Rectal smooth muscle tissue (tissue), 1 donor: Measurements from ENCODE around the gene PRCC.
"Not testable (repeated sequence)": the region's sequence is repeated elsewhere in the genome, so short reads cannot be mapped to it uniquely, and the experiment has no call there.

ENCODE experiments used
- H3K27ac ChIP-seq: one replicate; pipeline ENCODE4 v1.7.0; 2013; ENCODE audit warnings: low read depth, low read length, inconsistent platforms
- H3K27me3 ChIP-seq: one replicate; pipeline ENCODE4 v1.7.0; 2013; ENCODE audit warnings: low read length; ENCODE audit not compliant: control insufficient read depth, insufficient read depth
- H3K36me3 ChIP-seq: one replicate; pipeline ENCODE4 v1.7.0; 2013; ENCODE audit warnings: low read length; ENCODE audit not compliant: control insufficient read depth, insufficient read depth
- H3K4me1 ChIP-seq: one replicate; pipeline ENCODE4 v1.7.0; 2013; ENCODE audit warnings: low read length; ENCODE audit not compliant: control insufficient read depth, insufficient read depth
- H3K4me3 ChIP-seq: one replicate; pipeline ENCODE4 v1.7.0; 2013; ENCODE audit warnings: low read length
- H3K9ac ChIP-seq: one replicate; pipeline ENCODE4 v1.7.0; 2013; ENCODE audit warnings: low read length

The PRCC gene

GRCh38 chr1:156757572-156758253 lies 9.6 kb upstream of the PRCC start:
- not testable (repeated sequence) for H3K27me3 ChIP-seq, H3K36me3 ChIP-seq, H3K4me3 ChIP-seq, H3K4me1 ChIP-seq, H3K9ac ChIP-seq, H3K27ac ChIP-seq

GRCh38 chr1:156760092-156760795 lies 7.1 kb upstream of the PRCC start:
- H3K4me1 ChIP-seq: no peaks in the 10 kb centered on the region
- no peaks in the 10 kb centered on the region for H3K36me3 ChIP-seq
- no peak overlapping the region for H3K4me3 ChIP-seq
- no peak overlapping the region for H3K9ac ChIP-seq
- no peaks in the 10 kb centered on the region for H3K27me3 ChIP-seq
- H3K27ac ChIP-seq: no peak overlapping the region

- Histone ChIP-seq H3K4me3 (no peak overlapping the region), H3K27me3 (no peaks in the 10 kb centered on the region), H3K9ac (no peak overlapping the region), H3K36me3 (no peaks in the 10 kb centered on the region), H3K27ac (no peak overlapping the region), H3K4me1 (no peaks in the 10 kb centered on the region)
Observed at GRCh38 chr1:156760796-156761104, 6.6 kb upstream of the PRCC start.

- H3K4me3 ChIP-seq, H3K9ac ChIP-seq, H3K36me3 ChIP-seq, H3K27me3 ChIP-seq, H3K27ac ChIP-seq: not testable (repeated sequence)
- H3K4me1 ChIP-seq: peaks cover 17% of the 10 kb centered on the region
Observed at GRCh38 chr1:156765136-156765535, 2.2 kb upstream of the PRCC start.

GRCh38 chr1:156765666-156766065 lies 1.7 kb upstream of the PRCC start:
- no peak overlapping the region for H3K9ac ChIP-seq
- H3K4me1 ChIP-seq: peaks cover 17% of the 10 kb centered on the region
- no peak overlapping the region for H3K27ac ChIP-seq
- peaks cover under 1% of the 10 kb centered on the region for H3K36me3 ChIP-seq
- no peaks in the 10 kb centered on the region for H3K27me3 ChIP-seq
- no peak overlapping the region for H3K4me3 ChIP-seq

- Histone ChIP-seq H3K4me1 (peaks cover 24% of the 10 kb centered on the region), H3K9ac (peak overlapping the region; percentile 54), H3K27me3 (no peaks in the 10 kb centered on the region), H3K27ac (peak overlapping the region; percentile 95), H3K36me3 (peaks cover 8% of the 10 kb centered on the region), H3K4me3 (peak overlapping the region; percentile 85)
Observed at GRCh38 chr1:156766298-156767100, 836 bp upstream of the PRCC start.

- Histone ChIP-seq H3K4me3 (peak overlapping the region; percentile 90), H3K27ac (peak overlapping the region; percentile 90), H3K27me3 (no peaks in the 10 kb centered on the region), H3K4me1 (peaks cover 31% of the 10 kb centered on the region), H3K36me3 (peaks cover 8% of the 10 kb centered on the region), H3K9ac (peak overlapping the region; percentile 82)
Observed at GRCh38 chr1:156767879-156768604, 707 bp downstream of the PRCC start.

- Histone ChIP-seq H3K4me1 (peaks cover 35% of the 10 kb centered on the region), H3K27me3 (no peaks in the 10 kb centered on the region), H3K27ac (no peak overlapping the region), H3K4me3 (peak overlapping the region; percentile 90), H3K36me3 (peaks cover 8% of the 10 kb centered on the region), H3K9ac (peak overlapping the region; percentile 82)
Observed at GRCh38 chr1:156768610-156769295, 1.4 kb downstream of the PRCC start.

GRCh38 chr1:156772222-156772621 lies 4.9 kb downstream of the PRCC start:
- Histone ChIP-seq H3K27me3 (no peaks in the 10 kb centered on the region), H3K4me1 (peaks cover 28% of the 10 kb centered on the region), H3K27ac (no peak overlapping the region), H3K4me3 (no peak overlapping the region), H3K36me3 (peaks cover 8% of the 10 kb centered on the region), H3K9ac (no peak overlapping the region)

GRCh38 chr1:156772728-156773497 lies 5.6 kb downstream of the PRCC start:
- Histone ChIP-seq H3K4me3 (no peak overlapping the region), H3K36me3 (peaks cover 8% of the 10 kb centered on the region), H3K27ac (no peak overlapping the region), H3K9ac (no peak overlapping the region), H3K4me1 (peaks cover 28% of the 10 kb centered on the region), H3K27me3 (no peaks in the 10 kb centered on the region)

GRCh38 chr1:156773607-156774006 lies 6.3 kb downstream of the PRCC start:
- Histone ChIP-seq H3K4me3 (no peak overlapping the region), H3K27ac (no peak overlapping the region), H3K9ac (no peak overlapping the region), H3K36me3 (peaks cover 8% of the 10 kb centered on the region), H3K27me3 (no peaks in the 10 kb centered on the region), H3K4me1 (peaks cover 24% of the 10 kb centered on the region)
